ENCODE measurements around the gene SPECC1L. TPM values are rescaled to one million over a fixed set of nuclear protein-coding genes. Genes with fewer than 3 reads are reported as not detected.

SPECC1L gene
- total and polyA plus RNA-seq, 10 of the 15 experiments (the other 5 are each of a cell fraction or from before 2014, with no cell fraction given), result 1.9 to 40.6 (median 19.1) TPM

DNA sequence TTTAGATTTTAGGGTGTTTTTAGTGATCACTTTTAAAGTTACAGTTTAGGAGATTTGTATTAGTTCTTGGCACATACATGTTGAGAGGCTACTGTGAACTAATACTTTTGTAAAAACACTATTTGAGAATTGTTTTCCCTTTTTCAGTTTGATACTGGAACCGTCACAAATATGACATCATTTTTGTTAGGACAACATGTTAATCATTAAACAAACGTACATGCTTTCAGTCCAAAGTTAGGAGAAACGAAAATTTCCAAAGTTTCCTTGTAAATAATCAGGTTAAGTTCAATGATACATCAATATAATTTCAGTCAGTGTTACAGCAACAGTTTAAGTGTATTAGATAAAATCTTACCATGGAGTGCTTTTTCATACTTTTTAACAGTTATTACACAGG, 53.1 kb downstream of the SPECC1L start (continued):
- no peak for TF ChIP-seq SRF (IDR thresholded peaks at IDR 0.05; ENCODE audit: low read depth in 2 of 2, low read length in 2 of 2)

DNA sequence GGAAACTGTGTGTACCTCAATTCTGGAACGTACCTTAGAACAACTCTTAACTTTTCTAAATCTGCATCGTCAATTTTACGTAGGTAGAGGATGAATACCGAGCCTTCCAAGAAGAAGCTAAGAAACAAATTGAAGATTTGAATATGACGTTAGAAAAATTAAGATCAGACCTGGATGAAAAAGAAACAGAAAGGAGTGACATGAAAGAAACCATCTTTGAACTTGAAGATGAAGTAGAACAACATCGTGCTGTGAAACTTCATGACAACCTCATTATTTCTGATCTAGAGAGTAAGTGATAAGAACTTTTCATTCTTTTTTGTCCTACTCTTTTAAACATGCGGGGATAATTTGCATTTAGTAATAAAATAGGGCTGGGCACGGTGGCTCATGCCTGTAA, 53.5 kb downstream of the SPECC1L start:
- peaks cover 6 to 15% of the 10 kb centered on the region in 2 experiments; a peak in 3 of 4 replicates for H3K36me3 ChIP-seq (ENCODE audit: control insufficient read depth in 2 of 2, insufficient read depth in 2 of 2, low read length in 1 of 2)
- WGBS (ENCODE audit: insufficient coverage, insufficient replicate concordance, low lambda C conversion rate, missing lambda C conversion rate), result 71% methylated on average over 8 of the region's 8 CpGs
- no peaks in the 10 kb centered on the region for H3K4me1 ChIP-seq (ENCODE audit: control insufficient read depth, insufficient read depth, low read length)
- SMC1A ChIA-PET (ENCODE audit: uncharacterized antibody, unreplicated experiment), result interaction anchor here (0.8 to 2.3 kb wide), 8 partner anchors 8 to 198 kb away, joined by 3 to 13 read pairs (median 4); no protein-coding TSS in a partner anchor
- H3K9me3 ChIP-seq (replicated peaks; ENCODE audit: control insufficient read depth, insufficient read depth, low read length), result no peaks in the 10 kb centered on the region
- no peak overlapping the region for H3K4me2 ChIP-seq (ENCODE audit: control insufficient read depth, insufficient read depth)
- no peak overlapping the region for H3K27ac ChIP-seq (ENCODE audit: control insufficient read depth, insufficient read depth)
- CTCF ChIA-PET, result interaction anchor here (0.7 to 4.2 kb wide), 18 partner anchors 10 to 206 kb away, joined by 3 to 25 read pairs (median 3); partner anchors contain the start of gene ADORA2A
- ATAC-seq (no peak), DNase-seq (ENCODE audit: low read depth, low spot score) (no peak), FAIRE-seq (no peak)
- no peaks in the 10 kb centered on the region; the same call in 1 of the 2 replicates for H3K79me2 ChIP-seq (ENCODE audit: control insufficient read depth, insufficient read depth, low read length)
- TF ChIP-seq MYC (IDR thresholded peaks at IDR 0.05; ENCODE audit: insufficient read depth, insufficient read length, insufficient replicate concordance, low read length, severe bottlenecking) (no peak), CBFB (IDR thresholded peaks at IDR 0.05; ENCODE audit: low read depth) (no peak), HDGF (IDR thresholded peaks at IDR 0.05) (no peak), RCOR1 (conservative IDR thresholded peaks at IDR 0.05; ENCODE audit: low read depth, low read length) (no peak), RB1 (IDR thresholded peaks at IDR 0.05; ENCODE audit: borderline replicate concordance) (no peak), SMC3 (IDR thresholded peaks at IDR 0.05; ENCODE audit: borderline replicate concordance, low read length) (no peak), RAD21 (IDR thresholded peaks at IDR 0.05; ENCODE audit: insufficient read depth, low read depth, low read length) (no peak), CEBPB (IDR thresholded peaks at IDR 0.05; ENCODE audit: borderline replicate concordance in 1 of 2, low read depth in 2 of 2, low read length in 2 of 2) (no peak), SIN3A (IDR thresholded peaks at IDR 0.05; ENCODE audit: low read depth, low read length) (no peak)
- RAD21 ChIA-PET (ENCODE audit: unreplicated experiment), result interaction anchor here (0.5 to 1.5 kb wide), 3 partner anchors 154 to 199 kb away, joined by 3 to 4 read pairs (median 3); no protein-coding TSS in a partner anchor
- H2AFZ ChIP-seq (ENCODE audit: control insufficient read depth, low read depth, low read length), result no peak overlapping the region
- no TSS peak for BruUV-seq (replicated peaks)
- no peak overlapping the region for H3K4me3 ChIP-seq
- H4K20me1 ChIP-seq (ENCODE audit: control insufficient read depth, insufficient read depth), result no peaks in the 10 kb centered on the region
- no peaks in the 10 kb centered on the region for H3K27me3 ChIP-seq (replicated peaks in 1 of 2; ENCODE audit: control insufficient read depth in 2 of 2, insufficient read depth in 2 of 2, low read length in 1 of 2)
- intact Hi-C loops (cut with micrococcal nuclease; ENCODE audit: unreplicated experiment) (loop anchor here (10.0 kb wide), 1 partner anchor 111 kb away; no protein-coding TSS in a partner anchor), in situ Hi-C loops (cut with MboI) (loop anchor here (5.0 kb wide), 1 partner anchor 198 kb away; no protein-coding TSS in a partner anchor)
- POLR2A ChIA-PET, result no interaction called here
- no peak overlapping the region for H3K9ac ChIP-seq (ENCODE audit: control insufficient read depth, insufficient read depth, low read length)
